ENCODE measurements around the gene FAM90A1. TPM values are rescaled to one million over a fixed set of nuclear protein-coding genes. Genes with fewer than 3 reads are reported as not detected.
"Not testable (repeated sequence)": the region's sequence is repeated elsewhere in the genome, so short reads cannot be mapped to it uniquely, and the experiment has no call there.

Gene FAM90A1
- total and polyA plus RNA-seq, 12 donors: 0.28 to 0.68 (median 0.41) TPM; not detected in 1

DNA sequence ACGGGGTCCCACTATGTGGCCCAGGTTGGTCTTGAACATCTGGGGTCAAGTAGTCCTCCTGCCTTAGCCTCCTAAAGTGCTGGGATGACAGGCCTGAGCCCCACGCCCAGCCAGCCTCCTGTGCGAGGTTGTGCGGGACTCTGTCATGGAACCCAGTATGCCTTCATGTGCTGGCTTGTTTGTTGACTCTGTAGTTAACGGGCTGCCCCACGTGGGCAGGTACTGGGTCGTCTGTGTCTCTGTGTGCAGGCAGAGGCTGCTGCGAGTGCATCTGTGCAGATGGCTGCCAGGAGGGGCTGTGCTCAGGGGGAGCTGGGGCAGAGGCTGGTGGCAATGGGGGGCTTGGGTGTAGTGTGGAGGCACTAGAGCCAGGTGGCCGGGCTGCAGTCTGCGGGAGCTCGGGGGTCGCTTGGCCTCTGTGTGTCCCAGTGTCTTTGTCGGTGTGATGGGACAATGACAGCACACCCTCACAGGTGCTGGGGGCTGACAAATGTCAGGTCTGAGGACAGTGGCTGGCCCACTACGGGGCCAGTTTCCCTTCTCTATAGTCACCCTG lies 6.0 kb upstream of the FAM90A1 start:
- H3K4me1 ChIP-seq (replicated peaks in 1 of 2); H3K27me3 ChIP-seq; H3K4me3 ChIP-seq; H3K36me3 ChIP-seq (replicated peaks in 1 of 2); H3K27ac ChIP-seq; H3K9me3 ChIP-seq (replicated peaks in 1 of 3): not testable (repeated sequence)
- peak in 1 of 7 donors; percentile 48 for DNase-seq
- WGBS, 4 donors: 89 to 93% (median 92%) methylated on average over 14 of the region's 14 CpGs
- intact Hi-C loops (cut with DNase I): loop anchor here in 1 of 2 donors (10.0 kb wide), 1 partner anchor 129 kb away; no protein-coding TSS in a partner anchor

DNA sequence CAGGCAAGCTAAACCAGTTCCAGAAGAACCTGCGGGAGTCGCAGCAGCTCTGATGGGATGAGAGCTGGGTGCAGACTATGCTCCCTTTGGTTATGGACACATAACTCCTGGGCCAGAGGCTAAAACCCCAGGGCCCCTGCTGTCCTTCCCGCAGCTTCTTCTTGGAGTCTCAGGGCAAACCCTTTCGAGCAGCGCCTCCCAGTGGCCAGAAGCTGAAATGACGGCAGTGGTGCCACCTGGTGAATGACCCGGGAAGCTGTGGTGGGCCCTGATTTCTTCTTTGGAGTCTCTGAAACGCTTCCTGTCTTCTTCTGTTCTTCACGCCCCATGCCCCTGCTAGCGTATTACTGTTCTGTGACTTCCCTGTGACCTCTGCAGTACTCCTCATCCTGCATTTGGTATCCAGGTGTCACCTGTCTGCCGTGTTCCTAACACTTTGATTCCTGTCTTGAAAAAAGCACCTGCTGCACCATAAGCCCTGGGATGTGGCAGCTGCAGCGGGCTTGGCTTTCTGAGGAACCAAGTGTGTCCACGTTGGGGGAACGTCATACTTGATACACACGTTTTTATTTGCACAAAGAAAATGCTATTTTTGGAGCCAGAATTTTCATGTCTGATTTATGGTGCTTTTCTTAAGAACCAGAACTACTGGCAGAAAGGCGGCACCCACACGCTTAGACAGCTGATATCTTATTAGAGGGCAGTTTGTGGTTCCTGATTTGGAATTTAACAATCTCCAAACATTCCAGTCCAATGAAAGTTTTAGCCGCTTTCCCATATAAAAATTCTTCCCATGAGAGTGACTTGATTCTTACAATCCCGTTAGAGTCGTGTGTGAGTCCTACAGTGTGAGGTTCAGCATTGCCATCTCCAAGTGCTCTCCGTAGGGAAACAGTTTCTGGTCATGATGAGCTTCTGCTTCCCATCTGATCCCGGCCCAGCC lies 4.5 kb upstream of the FAM90A1 start:
- peak; percentile 37 to 87 (median 60) for DNase-seq
- 35 to 42% (median 37%) methylated on average over 20 to 22 of the region's 22 CpGs for WGBS, 4 donors
- not testable (repeated sequence) for H3K36me3 ChIP-seq (replicated peaks in 1 of 2); H3K4me3 ChIP-seq; H3K27me3 ChIP-seq; H3K4me1 ChIP-seq (replicated peaks in 1 of 2); H3K9me3 ChIP-seq (replicated peaks in 1 of 3); H3K27ac ChIP-seq
- TF ChIP-seq, protein P1, sequence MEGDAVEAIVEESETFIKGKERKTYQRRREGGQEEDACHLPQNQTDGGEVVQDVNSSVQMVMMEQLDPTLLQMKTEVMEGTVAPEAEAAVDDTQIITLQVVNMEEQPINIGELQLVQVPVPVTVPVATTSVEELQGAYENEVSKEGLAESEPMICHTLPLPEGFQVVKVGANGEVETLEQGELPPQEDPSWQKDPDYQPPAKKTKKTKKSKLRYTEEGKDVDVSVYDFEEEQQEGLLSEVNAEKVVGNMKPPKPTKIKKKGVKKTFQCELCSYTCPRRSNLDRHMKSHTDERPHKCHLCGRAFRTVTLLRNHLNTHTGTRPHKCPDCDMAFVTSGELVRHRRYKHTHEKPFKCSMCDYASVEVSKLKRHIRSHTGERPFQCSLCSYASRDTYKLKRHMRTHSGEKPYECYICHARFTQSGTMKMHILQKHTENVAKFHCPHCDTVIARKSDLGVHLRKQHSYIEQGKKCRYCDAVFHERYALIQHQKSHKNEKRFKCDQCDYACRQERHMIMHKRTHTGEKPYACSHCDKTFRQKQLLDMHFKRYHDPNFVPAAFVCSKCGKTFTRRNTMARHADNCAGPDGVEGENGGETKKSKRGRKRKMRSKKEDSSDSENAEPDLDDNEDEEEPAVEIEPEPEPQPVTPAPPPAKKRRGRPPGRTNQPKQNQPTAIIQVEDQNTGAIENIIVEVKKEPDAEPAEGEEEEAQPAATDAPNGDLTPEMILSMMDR (IDR thresholded peaks at IDR 0.05): peak; percentile 49 to 73 (median 66)
- intact Hi-C loops (cut with DNase I): loop anchor here in 1 of 2 donors (10.0 kb wide), 1 partner anchor 127 kb away; no protein-coding TSS in a partner anchor

DNA sequence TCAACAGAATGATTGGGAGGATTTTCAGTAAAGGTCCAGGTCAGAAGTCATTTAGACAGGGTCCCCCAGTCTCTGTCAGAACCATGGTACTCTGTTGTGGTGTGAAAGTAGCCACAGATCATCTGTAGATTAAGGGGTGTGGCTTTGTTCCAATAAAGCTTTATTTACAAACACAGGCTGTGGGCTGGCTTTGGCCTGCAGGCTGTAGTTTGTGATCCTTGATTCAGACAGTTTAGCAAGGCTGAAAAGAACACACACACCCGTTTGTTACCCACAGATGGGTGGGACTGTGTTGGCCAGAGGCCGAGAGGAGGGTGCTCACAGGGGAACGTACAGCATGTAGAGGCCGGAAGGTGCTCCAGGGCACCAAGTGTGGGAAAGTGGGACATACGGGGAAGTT lies 3.6 kb upstream of the FAM90A1 start:
- H3K27me3 ChIP-seq; H3K9me3 ChIP-seq (replicated peaks in 1 of 3); H3K4me3 ChIP-seq; DNase-seq; H3K4me1 ChIP-seq (replicated peaks in 1 of 2); H3K27ac ChIP-seq; H3K36me3 ChIP-seq (replicated peaks in 1 of 2): not testable (repeated sequence)
- intact Hi-C loops (cut with DNase I): loop anchor here in 1 of 2 donors (10.0 kb wide), 1 partner anchor 126 kb away; no protein-coding TSS in a partner anchor
- WGBS, 4 donors: 47 to 73% (median 67%) methylated on average over 3 to 5 of the region's 5 CpGs

DNA sequence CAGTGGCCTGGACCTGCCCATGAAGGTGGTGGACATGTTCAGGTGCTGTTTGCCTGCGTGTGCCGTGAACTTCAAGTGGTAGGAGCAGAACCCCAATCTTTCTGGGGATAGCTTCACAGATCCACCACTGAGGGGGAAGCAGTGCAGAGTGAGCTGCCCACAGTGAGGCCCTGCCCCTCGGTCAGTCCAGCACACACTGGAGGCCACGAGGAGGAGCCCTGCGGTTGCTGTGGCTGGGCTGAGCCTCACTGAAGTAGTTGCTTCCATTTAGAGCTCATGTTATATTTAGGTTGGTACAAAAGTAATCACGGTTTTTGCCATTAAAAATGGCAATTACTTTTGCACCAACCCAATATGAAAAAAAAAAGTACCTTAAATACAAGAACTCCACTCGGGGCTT lies 2.1 kb upstream of the FAM90A1 start:
- DNase-seq; H3K9me3 ChIP-seq (replicated peaks in 1 of 3); H3K4me1 ChIP-seq (replicated peaks in 1 of 2); H3K4me3 ChIP-seq; intact Hi-C loops (cut with DNase I); H3K27ac ChIP-seq; H3K27me3 ChIP-seq; H3K36me3 ChIP-seq (replicated peaks in 1 of 2): not testable (repeated sequence)
- 45 to 54% (median 51%) methylated on average over 7 of the region's 7 CpGs for WGBS, 4 donors

DNA sequence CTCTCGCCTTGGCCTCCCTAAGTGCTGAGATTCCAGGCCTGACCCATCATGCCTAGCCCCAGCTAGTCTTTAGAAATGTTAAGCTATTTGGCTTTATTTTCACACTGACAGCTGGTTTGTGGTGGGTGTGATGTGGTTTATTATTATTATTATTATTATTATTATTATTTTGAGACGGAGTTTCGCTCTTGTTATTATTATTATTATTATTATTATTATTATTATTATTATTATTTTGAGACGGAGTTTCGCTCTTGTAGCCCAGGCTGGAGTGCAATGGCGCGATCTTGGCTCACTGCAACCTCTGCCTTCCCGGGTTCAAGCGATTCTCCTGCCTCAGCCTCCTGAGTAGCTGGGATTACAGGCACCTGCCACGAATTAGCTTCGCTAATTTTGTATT lies 1.2 kb upstream of the FAM90A1 start:
- H3K27me3 ChIP-seq; H3K4me1 ChIP-seq (replicated peaks in 1 of 2); H3K27ac ChIP-seq; intact Hi-C loops (cut with DNase I); H3K36me3 ChIP-seq (replicated peaks in 1 of 2); H3K4me3 ChIP-seq; H3K9me3 ChIP-seq (replicated peaks in 1 of 3): not testable (repeated sequence)
- peak in 1 of 7 donors; percentile 23 for DNase-seq
- WGBS, 4 donors: 91 to 92% (median 92%) methylated on average over 10 to 11 of the region's 11 CpGs

DNA sequence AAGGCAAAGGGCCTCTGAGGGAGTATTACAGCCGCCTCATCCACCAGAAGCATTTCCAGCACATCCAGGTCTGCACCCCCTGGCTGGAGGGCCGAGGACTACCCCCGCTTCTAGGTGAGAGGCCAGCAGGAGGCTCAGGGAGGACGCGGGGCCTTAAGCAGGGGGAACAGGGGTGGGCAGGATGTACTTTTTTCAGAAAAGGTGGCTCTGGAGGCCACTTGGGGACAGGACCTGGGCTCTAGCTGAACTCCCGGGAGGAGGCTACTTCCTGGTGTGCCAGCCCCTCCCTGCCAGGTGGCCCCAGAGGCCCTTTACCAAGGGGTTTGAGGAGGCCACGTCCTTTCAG lies 287 bp upstream of the FAM90A1 start:
- H3K27ac ChIP-seq; intact Hi-C loops (cut with DNase I); H3K9me3 ChIP-seq (replicated peaks in 1 of 3); DNase-seq; H3K4me1 ChIP-seq (replicated peaks in 1 of 2); H3K27me3 ChIP-seq; H3K36me3 ChIP-seq (replicated peaks in 1 of 2): not testable (repeated sequence)
- H3K4me3 ChIP-seq: peak overlapping the region in 1 of 4 donors; percentile 4
- 30 to 63% (median 43%) methylated on average over 2 to 7 of the region's 7 CpGs for whole genome bisulfite sequencing, 4 donors

Data from adrenal gland (tissue), 12 donors.